GM23248 (cell line): ENCODE results near the gene SPATA31E1.

ENCODE experiments used
- EZH2 ChIP-seq: fragments of 200-600 bp; sonication (generic); IDR thresholded peaks from 2 replicates; pipeline ENCODE4 v1.6.1; 2018; ENCODE audit warnings: antibody characterized with exemption, mild to moderate bottlenecking; ENCODE audit not compliant: insufficient read depth, poor library complexity, severe bottlenecking
- EZH2phosphoT487 ChIP-seq: fragments of 200-600 bp; sonication (generic); IDR thresholded peaks from 2 replicates; pipeline ENCODE4 v1.6.1; 2018; ENCODE audit warnings: antibody characterized with exemption, moderate library complexity, mild to moderate bottlenecking, low read depth; ENCODE audit not compliant: insufficient read depth

DNA sequence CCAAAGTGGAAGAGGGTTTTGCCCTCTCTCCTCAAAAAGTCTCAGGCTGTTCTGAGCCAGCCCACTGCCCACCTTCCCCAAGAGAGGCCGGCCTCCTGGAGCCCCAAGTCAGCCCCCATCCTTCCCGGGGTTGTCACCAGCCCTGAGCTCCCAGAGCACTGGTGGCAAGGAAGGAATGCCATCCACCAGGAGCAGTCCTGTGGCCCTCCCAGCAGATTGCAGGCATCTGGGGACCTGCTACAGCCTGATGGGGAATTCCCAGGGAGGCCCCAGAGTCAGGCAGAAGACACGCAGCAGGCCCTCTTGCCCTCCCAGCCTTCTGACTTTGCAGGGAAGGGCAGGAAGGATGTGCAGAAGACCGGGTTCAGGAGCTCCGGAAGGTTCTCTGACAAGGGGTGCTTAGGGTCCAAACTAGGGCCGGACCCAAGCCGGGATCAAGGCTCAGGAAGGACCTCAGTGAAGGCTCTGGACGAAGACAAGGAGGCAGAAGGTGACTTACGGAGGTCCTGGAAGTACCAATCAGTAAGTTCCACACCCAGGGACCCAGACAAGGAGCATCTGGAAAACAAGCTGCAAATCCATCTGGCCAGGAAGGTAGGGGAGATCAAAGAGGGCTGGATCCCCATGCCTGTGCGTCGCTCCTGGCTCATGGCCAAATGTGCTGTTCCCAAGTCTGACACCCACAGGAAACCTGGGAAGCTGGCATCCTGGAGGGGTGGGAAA lies 3.7 kb downstream of the SPATA31E1 start:
- TF ChIP-seq EZH2 = no peak
- TF ChIP-seq EZH2phosphoT487 = no peak
